Calu3 (cell line): ENCODE measurements around the gene JPH4. TPM values are rescaled to one million over a fixed set of nuclear protein-coding genes. Genes with fewer than 3 reads are reported as not detected.
"Not testable (repeated sequence)": the region's sequence is repeated elsewhere in the genome, so short reads cannot be mapped to it uniquely, and the experiment has no call there.

Source experiments
- BruUV-seq: library from RNA; stranded (reverse); fragments of 400-500 nt; replicated peaks from 2 replicates; lab custom pipeline; 2021; lab: Mats Ljungman, UMichigan
- CTCF ChIA-PET: fragments of 300-600 bp; sonication (Branson Sonifier 250); formaldehyde crosslinking; loops from one replicate; lab custom pipeline; 2022; ENCODE audit warnings: antibody characterized with exemption; lab: Charles Lee
- DNase-seq: peaks from one replicate; pipeline ENCODE4 v3.0.0; 2022
- H3K27ac Mint-ChIP-seq: one replicate; pipeline ENCODE4 v1.8.0; 2022; ENCODE audit warnings: mixed read lengths; ENCODE audit not compliant: unreplicated experiment
- H3K27me3 Mint-ChIP-seq: one replicate; pipeline ENCODE4 v1.8.0; 2022; ENCODE audit warnings: mixed read lengths; ENCODE audit not compliant: unreplicated experiment
- H3K36me3 Mint-ChIP-seq: one replicate; pipeline ENCODE4 v1.8.0; 2022; ENCODE audit warnings: mild to moderate bottlenecking, moderate library complexity, mixed read lengths; ENCODE audit not compliant: insufficient read depth, unreplicated experiment
- H3K4me1 Mint-ChIP-seq: one replicate; pipeline ENCODE4 v1.8.0; 2022; ENCODE audit warnings: mild to moderate bottlenecking, low read depth, mixed read lengths; ENCODE audit not compliant: unreplicated experiment
- H3K4me3 Mint-ChIP-seq: one replicate; pipeline ENCODE4 v1.8.0; 2022; ENCODE audit warnings: mild to moderate bottlenecking, low read depth, moderate library complexity, mixed read lengths; ENCODE audit not compliant: unreplicated experiment
- H3K9me3 Mint-ChIP-seq: one replicate; pipeline ENCODE4 v1.8.0; 2022; ENCODE audit warnings: low read depth, mixed read lengths; ENCODE audit not compliant: unreplicated experiment
- CTCF ChIP-seq: fragments of 200-600 bp; IDR thresholded peaks from one replicate; pipeline ENCODE4 v1.8.0; 2022; ENCODE audit warnings: antibody characterized with exemption; ENCODE audit not compliant: unreplicated experiment
- intact Hi-C: fragments of 100-400 bp; cut with micrococcal nuclease; formaldehyde crosslinking; loops from one replicate; pipeline ENCODE4 v1.10.0; 2022; ENCODE audit not compliant: unreplicated experiment
- total RNA-seq: library from RNA; stranded (reverse); gene quantifications from 2 replicates; pipeline ENCODE4 v1.2.3, GENCODE V29; 2022

JPH4 gene
- total RNA-seq, 1 experiment from 2014 or later = not detected

- peak; percentile 91 for DNase-seq
- H3K27me3 Mint-ChIP-seq = peaks cover 14% of the 10 kb centered on the region
- CTCF ChIA-PET = interaction anchor here (0.6 to 2.2 kb wide), 8 partner anchors 16 to 342 kb away, joined by 3 to 43 read pairs (median 8); no protein-coding TSS in a partner anchor
- no peaks in the 10 kb centered on the region for H3K9me3 Mint-ChIP-seq
- no peaks in the 10 kb centered on the region for H3K36me3 Mint-ChIP-seq
- H3K27ac Mint-ChIP-seq = no peak overlapping the region
- H3K4me3 Mint-ChIP-seq = no peak overlapping the region
- intact Hi-C loops = loop anchor here (1.0 to 5.0 kb wide), 5 partner anchors 78 to 365 kb away; no protein-coding TSS in a partner anchor
- H3K4me1 Mint-ChIP-seq = peaks cover 7% of the 10 kb centered on the region
- TF ChIP-seq CTCF = peak; percentile 69
- BruUV-seq = no TSS peak
Observed at GRCh38 chr14:23588884-23589598, 10.5 kb upstream of the JPH4 start.

GRCh38 chr14:23584527-23585203 is 6.1 kb upstream of the JPH4 start:
- H3K4me1 Mint-ChIP-seq, H3K27ac Mint-ChIP-seq, CTCF ChIA-PET, H3K36me3 Mint-ChIP-seq, H3K9me3 Mint-ChIP-seq, H3K4me3 Mint-ChIP-seq, DNase-seq, BruUV-seq: not testable (repeated sequence)
- H3K27me3 Mint-ChIP-seq = peaks cover 39% of the 10 kb centered on the region
- intact Hi-C loops = loop anchor here (5.0 kb wide), 3 partner anchors 83 to 343 kb away; no protein-coding TSS in a partner anchor

GRCh38 chr14:23583761-23584526 is 5.4 kb upstream of the JPH4 start:
- H3K9me3 Mint-ChIP-seq, H3K36me3 Mint-ChIP-seq, BruUV-seq, H3K4me1 Mint-ChIP-seq, H3K27ac Mint-ChIP-seq, H3K4me3 Mint-ChIP-seq, DNase-seq, CTCF ChIA-PET, intact Hi-C loops: not testable (repeated sequence)
- peaks cover 47% of the 10 kb centered on the region for H3K27me3 Mint-ChIP-seq

- Mint-ChIP-seq H3K27me3 (peaks cover 55% of the 10 kb centered on the region), H3K4me1 (no peaks in the 10 kb centered on the region), H3K9me3 (no peaks in the 10 kb centered on the region), H3K27ac (no peak overlapping the region), H3K36me3 (peaks cover 5% of the 10 kb centered on the region), H3K4me3 (no peak overlapping the region)
- intact Hi-C loops = no loop called here
- TF ChIP-seq CTCF = no peak
- BruUV-seq = no TSS peak
- DNase-seq = no peak
- CTCF ChIA-PET = interaction anchor here (0.8 kb wide), 1 partner anchor 276 kb away, joined by 5 read pairs; no protein-coding TSS in a partner anchor
Observed at GRCh38 chr14:23582906-23583760, 4.5 kb upstream of the JPH4 start.
